Activated CD4-positive, alpha-beta T cell treated with anti-CD3 and anti-CD28 coated beads for 48 hours (primary cell): ENCODE measurements around the gene SHLD1.

ENCODE experiments used
- DNase-seq: peaks from one replicate; pipeline ENCODE4 v3.0.0-alpha.2; 2020

The SHLD1 gene

DNA sequence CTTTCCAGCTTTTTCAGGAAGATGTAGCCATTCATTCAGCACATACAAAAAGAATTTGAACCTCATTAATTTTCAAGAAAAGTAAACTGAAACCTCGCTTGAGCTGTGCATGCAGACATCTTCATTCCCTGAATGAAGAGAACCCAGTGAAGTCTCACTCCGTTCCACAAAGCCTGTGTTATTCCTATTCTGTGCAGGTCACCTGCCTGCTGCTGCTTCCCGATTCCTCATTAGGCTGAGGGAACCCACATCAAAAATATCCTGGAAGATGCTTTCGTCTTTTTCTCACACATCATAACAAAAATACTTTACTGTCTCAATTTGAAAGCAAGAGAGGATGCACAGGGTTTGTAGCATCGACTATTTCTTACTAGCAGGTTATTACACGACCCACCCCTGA, 160.0 kb downstream of the SHLD1 start:
- DNase-seq, result no peak

GRCh38 chr20:5913166-5913565, 163.0 kb downstream of the SHLD1 start:
- DNase-seq, result no peak
